ENCODE measurements around the gene TRIM37.
A peak's percentile ranks its signal among the peaks of the same experiment; 100 is the strongest.
"Not testable (repeated sequence)": the region's sequence is repeated elsewhere in the genome, so short reads cannot be mapped to it uniquely, and the experiment has no call there.

The TRIM37 gene

GRCh38 chr17:58991718-58992331, 114.9 kb downstream of the TRIM37 start:
- DNase-seq = no peak

DNA sequence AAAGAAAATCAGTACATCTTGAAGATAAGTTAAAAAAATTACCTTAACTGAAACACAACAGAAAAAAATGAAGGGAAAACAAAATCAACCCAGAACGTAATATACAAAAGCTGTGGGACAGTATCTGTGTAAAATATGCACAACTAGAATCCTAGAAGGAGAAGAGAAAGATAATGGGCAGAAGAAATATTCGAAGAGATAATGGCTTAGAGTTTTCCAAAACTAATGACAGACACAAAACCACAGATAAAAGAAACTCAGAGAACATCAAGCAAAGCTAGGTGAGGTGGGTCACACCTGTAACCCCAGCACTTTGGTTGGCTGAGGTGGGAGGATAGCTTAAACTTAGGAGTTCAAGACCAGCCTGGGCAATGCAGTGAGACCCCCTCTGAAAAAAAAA, 117.1 kb downstream of the TRIM37 start:
- DNase-seq = no peak

GRCh38 chr17:58985971-58986370, 120.7 kb downstream of the TRIM37 start:
- DNase-seq = no peak

DNA sequence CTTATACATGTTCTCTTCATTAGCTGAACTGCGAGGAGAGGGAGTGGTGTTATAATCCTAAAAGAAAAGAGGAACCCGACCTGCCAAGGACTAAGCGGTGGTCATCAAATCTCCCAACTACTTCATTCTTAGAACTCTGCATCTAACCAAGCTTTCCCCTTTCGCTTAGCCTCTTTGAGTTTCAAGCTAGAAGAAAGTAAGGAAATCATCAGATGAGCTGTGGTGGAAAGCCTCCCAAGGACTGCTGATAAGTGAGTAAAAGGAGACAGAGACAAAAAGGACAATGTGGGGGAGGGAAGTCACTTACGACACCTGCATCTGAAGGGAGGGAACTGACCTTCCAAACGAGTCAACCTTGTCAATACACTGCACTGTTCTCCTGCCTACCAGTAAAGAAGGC, 121.3 kb downstream of the TRIM37 start:
- DNase-seq = no peak

GRCh38 chr17:58982626-58983025, 124.1 kb downstream of the TRIM37 start:
- no peak for DNase-seq

DNA sequence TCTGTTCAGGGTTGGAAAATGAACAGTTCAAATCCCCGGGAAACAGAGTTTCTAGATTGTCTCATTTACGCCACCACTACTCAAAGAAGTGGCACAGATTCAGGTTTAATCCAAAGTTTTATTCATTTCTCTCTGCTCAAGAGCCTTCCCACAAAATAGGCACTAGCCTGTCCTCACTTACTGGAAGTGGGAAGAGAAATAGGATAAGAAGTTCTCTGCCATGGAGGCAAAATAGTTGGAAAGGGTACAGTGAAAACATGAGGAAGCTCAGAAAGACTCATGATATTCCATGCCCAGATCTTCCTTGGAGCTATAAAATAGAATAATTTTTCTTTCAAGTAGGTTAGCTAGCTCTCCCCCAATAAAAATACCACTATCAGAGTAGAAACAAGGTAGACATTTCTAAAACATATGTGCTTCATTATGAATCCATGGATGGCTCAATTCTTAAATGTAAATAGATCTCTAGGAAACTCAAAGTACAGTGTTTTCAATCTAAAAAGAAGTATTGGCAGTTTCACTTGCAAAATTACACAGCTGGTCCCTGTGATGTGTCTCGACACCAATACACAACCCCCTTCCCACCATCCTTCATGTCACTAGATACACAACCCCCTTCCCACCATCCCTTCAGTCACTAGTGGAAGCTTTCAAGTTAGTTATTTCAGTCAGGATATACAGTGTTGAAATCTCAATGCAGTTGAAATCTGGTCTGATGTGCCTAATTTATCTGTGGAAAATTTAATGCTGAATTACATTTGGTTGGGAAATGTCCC, 125.8 kb downstream of the TRIM37 start:
- DNase-seq = no peak

- no peak for DNase-seq
Observed at GRCh38 chr17:58976541-58976940, 130.1 kb downstream of the TRIM37 start.

- no peak for DNase-seq
Observed at GRCh38 chr17:58974354-58974753, 132.3 kb downstream of the TRIM37 start.

DNA sequence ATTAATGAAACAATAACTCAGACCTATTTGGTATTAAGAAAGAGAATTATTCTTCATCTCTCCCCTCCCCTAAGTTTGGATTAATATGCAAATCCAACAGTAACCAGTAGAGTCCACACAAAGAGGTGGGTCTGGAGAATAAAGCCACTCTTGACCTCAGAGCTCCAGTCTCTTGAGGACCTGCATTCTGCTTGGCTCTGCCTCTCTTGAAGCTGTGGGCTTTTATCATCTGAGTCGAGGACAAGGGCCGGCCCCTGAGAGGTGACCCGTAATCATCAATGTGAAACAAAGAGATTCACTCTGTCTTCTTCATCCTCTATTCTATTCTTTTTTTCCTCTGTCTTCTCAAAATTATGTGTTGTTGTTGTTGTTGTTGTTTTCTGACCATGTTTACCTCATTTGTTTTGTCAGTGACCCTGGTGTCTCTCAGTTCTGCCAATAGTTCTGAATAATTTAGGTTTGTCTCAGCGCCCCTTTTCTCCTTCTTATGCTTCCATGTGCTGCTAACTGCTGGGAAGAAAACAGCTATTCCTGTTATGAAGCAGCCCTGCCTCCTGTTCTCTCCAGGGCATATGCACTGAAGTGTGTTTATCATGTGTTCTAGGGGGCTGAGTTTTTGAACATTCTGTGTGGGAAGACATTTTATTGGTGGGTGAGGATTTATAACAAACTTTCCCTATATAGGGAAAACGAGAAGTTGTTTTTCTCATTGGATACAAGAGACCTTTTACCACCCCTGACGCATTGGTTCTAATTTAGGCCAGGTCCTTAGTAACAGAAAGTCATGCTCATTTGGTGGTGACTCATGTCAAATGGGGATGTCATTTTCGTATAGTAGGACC, 135.8 kb downstream of the TRIM37 start:
- DNase-seq = peak; percentile 74

DNA sequence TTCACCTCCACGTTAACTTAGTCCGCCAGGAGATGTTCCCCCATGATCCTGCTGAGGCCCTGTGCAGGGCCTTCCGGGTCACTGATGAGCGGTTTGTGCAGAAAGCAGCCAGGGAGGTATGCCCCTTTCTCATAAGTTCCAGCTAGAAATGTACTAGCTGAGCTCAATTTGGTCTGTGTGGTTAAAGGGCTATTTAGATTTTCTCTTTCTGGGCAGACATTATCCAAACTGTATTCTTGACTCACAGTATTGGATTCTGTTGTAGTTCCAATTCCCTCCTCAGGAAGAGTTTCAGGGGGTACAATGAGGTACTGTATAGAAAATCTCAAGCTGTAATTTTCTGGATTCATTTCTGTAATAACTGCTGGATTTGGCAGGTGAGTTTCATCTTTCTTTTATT, 137.1 kb downstream of the TRIM37 start:
- DNase-seq = no peak

DNA sequence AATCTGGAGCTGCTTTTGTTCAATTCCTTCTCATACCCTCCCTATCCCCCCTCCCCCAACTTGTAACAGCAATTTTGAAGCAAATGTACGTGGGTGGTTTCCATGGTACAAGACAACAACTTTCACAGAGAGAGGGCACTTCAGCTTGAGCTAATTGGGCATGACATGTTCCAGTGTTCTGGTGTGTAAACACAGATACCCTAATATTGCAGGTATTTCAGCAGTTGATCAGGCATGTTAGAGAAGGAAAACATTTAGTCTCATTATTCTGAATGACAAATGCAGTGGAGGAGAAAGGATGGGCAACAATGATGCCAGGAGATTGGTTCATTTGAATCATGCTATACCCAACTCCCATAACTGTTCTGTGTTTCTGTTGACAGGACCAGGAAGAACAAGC, 137.5 kb downstream of the TRIM37 start:
- DNase-seq = peak; percentile 72

DNA sequence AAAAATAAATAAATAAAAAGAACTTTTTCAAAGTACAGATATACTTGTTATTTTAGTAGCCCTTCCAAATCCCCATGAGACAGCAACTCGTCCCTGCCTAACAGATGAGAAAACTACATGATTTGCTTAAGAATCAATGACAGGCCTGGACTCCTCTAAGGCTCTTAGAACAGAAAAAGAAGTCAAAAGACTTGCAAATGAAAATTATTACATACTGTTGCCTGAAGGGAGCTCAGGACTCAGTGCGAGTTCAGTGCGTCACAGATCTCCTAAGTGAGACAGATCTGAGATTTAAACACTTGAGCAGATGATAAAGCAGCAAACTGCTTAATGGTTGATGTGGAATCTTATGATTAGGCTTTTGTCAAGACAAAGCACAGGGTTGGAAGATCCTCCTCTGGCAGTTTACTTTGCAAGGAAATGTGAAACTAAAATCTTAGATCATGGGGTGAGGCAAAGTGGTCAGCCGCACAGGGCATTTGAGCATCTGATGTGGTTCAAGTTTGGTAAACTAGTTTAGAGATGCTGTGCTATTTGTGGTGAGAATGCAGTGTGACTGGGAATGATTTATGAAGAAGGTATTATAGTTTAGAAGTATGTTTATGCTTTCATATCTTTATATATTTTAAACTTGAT, 138.1 kb downstream of the TRIM37 start:
- peak; percentile 54 for DNase-seq

DNA sequence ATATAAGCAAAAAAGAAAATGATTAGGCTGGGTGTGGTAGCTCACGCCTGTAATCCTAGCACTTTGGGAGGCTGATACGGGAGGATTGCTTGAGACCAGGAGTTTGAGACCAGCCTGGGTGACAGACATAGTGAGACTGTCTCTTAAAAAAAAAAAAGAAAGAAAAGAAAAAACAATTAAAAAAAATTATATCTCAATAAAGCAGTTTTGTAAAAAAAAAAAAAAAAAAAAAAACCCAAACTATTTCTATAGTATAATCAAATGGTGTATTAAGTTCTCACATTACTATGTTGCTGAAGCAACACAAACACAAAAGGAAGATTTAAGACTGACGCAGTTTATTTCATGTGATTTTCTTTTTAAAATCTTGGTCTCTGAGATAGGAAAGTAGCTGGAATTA, 140.5 kb downstream of the TRIM37 start:
- no peak for DNase-seq

GRCh38 chr17:58965221-58965620, 141.5 kb downstream of the TRIM37 start:
- DNase-seq = no peak

DNA sequence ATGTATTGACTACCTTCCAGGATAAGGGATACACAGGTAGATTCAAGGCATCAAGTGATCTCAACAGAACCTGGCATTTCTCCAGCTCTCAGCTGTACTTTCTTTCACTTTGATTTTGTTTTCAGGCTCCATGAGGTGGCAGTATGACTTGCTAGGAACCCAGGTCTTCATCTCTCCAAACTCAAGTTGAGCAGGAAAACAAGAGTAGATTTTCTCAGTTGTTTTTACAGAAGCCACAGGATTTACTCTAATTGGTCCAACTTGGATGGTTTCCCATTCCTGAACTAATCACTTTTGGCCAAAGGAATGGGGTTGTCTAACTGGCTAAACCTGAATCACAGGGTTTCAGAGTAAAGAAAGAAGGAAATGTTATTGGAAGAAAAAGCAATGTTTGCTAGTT, 146.6 kb downstream of the TRIM37 start:
- no peak for DNase-seq

DNA sequence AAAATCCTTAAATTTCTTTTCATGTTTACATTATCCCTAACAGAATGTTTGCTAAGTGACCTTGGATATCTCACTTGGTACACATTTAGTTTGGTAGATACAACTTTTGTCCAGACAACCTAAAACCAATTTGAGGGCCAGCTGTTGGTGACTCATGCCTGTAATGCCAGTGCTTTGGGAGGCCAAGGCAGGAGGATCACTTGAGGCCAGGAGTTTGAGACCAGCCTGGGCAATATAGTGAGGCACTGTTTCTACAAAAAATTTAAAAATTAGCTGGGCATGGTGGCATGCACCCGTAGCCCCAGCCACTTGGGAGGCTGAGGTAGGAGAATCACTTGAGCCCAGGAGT, 149.0 kb downstream of the TRIM37 start:
- not testable (repeated sequence) for DNase-seq

DNA sequence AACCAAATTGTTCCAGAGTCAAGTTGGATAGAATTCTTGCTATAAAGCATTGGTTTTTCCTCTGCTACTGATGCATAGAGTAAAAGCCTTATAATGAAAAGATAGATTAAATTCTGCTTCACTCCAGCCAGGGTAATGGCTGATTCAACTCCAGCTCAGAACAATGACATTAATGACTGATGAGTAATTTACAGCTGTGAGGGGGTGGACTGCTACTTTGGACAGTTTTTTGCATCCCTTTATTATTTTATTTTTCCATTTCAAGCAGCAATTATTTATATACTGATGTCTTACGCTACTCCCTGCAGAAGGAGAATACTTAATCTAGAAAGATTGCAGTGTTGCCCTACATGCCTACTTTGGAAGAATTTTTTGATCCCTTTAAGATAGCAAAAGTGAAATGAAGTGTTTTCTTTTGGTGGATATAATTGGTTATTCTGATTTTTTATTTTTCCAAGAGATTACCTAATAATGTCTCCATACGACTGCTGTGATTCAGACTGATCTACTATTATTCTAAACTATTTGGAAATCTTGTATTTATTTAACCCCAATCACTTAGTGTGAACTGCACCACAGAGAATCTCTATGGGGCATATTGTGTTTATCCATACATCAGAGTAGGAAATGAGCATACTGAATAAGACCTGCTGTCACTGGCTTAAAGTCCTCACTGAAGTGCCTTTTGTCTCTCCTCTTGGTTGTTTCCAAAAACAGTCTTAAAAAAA, 149.5 kb downstream of the TRIM37 start:
- no peak for DNase-seq

DNA sequence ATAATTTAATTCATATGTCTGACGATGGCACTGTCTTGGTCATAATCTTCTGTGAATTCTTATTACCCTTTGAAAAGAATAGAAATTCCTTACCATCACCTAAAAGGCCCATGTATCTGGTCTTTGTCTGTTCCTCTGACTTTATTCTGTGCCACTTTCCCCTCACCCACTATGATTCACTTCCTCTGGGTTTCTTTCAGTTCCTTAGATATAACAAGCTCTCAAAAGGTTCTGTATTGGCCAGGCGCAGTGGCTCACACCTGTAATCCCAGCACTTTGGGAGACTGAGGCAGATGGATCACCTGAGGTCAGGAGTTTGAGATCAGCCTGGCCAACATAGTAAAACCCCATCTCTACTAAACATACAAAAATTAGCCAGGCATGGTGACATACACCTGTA, 152.3 kb downstream of the TRIM37 start:
- DNase-seq = not testable (repeated sequence)

GRCh38 chr17:58947824-58948223, 158.9 kb downstream of the TRIM37 start:
- DNase-seq = no peak

GRCh38 chr17:58947411-58947810, 159.3 kb downstream of the TRIM37 start:
- DNase-seq = no peak

DNA sequence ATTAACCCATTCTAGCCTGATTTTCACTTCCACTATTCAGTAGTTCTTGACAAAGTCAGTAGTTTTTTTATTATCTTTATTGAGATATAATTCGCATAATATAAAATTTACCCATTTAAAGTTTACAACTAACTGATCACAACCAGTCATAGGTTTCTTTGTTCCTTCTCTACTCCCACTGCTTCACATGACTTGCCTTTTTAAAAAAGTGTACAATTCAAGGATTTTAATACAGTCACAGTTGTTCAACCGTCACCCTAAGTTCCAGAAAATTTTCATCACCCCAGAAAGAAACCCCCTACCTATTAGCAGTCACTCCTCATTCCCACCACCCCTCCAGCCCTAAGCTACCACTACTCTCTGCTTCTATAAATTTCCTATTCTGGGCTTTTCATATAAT, 162.5 kb downstream of the TRIM37 start:
- DNase-seq = no peak

DNA sequence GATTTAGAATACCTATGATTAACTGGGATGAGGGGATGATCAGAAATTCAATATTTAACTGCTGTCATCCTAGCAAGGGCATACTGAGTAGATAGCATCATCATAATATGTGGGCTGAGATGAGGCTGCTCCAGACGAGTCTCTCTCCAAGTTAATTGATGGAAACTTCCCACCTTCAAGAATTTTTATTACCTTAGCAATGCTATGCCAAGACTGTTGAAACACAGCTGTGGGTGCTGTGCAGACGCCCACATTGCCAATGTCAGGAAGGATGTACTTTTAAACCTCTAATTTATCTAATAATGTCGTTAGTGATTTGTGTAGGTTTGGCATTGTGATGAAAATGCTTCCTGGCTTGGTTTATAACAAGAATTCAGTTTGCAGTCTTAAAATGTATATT, 170.4 kb downstream of the TRIM37 start:
- DNase-seq = no peak

GRCh38 chr17:58932956-58933355, 173.7 kb downstream of the TRIM37 start:
- no peak for DNase-seq
